ENCODE results near the gene KRTAP9-7.
"Not testable (repeated sequence)": the region's sequence is repeated elsewhere in the genome, so short reads cannot be mapped to it uniquely, and the experiment has no call there.

Gene KRTAP9-7, protein sequence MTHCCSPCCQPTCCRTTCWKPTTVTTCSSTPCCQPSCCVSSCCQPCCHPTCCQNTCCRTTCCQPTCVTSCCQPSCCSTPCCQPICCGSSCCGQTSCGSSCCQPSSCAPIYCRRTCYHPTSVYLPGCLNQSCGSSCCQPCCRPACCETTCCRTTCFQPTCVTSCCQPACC

DNA sequence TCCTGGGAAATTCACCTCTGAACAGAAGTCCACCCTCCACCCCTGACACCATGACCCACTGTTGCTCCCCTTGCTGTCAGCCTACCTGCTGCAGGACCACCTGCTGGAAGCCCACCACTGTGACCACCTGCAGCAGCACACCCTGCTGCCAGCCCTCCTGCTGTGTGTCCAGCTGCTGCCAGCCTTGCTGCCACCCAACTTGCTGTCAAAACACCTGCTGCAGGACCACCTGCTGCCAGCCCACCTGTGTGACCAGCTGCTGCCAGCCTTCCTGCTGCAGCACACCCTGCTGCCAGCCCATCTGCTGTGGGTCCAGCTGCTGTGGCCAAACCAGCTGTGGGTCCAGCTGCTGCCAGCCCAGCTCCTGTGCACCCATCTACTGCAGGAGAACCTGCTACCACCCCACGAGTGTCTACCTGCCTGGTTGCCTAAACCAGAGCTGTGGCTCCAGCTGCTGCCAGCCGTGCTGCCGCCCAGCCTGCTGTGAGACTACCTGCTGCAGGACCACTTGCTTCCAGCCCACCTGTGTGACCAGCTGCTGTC, at the start of gene KRTAP9-7:
Gene KRTAP9-7, plus strand, starts transcription at position 51 of the 543 bp plus-strand sequence. Its CDS starts 0 bp downstream, at position 51.
- not testable (repeated sequence) for DNase-seq (ENCODE audit: low read depth in 1 of 2, low spot score in 1 of 2)

DNA sequence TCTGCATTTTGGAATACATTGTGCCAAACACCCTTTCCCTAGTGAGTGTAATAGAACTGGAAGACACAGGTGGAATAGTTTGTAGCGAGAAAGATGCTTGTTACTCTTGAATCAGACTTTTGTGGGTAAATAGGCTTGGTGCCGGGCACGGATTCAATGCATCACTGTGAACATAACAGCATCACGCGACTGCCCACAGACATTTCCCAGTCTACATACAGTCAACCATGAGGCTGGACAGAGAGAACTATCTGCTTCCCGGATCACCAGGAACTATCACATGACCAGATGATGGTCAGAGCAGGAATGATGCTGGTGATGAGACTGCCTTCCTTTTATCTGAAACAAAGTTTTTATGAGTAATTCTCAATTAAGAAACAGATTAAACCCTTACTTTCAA, 49.4 kb upstream of the KRTAP9-7 start:
- no peak for DNase-seq (ENCODE audit: low read depth in 1 of 2, low spot score in 1 of 2)

DNA sequence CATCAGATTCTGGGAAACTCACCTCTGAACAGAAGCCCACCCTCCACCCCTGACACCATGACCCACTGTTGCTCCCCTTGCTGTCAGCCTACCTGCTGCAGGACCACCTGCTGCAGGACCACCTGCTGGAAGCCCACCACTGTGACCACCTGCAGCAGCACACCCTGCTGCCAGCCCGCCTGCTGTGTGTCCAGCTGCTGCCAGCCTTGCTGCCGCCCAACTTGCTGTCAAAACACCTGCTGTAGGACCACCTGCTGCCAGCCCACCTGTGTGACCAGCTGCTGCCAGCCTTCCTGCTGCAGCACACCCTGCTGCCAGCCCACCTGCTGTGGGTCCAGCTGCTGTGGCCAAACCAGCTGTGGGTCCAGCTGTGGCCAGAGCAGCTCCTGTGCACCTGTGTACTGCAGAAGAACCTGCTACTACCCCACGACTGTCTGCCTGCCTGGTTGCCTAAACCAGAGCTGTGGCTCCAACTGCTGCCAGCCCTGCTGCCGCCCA, 48.9 kb upstream of the KRTAP9-7 start, which contains the start of gene KRTAP9-2:
Gene KRTAP9-2, plus strand, starts transcription at position 51 of the 498 bp plus-strand sequence. Its CDS starts 7 bp downstream, at position 58.
- not testable (repeated sequence) for DNase-seq (ENCODE audit: low read depth in 1 of 2, low spot score in 1 of 2)

DNA sequence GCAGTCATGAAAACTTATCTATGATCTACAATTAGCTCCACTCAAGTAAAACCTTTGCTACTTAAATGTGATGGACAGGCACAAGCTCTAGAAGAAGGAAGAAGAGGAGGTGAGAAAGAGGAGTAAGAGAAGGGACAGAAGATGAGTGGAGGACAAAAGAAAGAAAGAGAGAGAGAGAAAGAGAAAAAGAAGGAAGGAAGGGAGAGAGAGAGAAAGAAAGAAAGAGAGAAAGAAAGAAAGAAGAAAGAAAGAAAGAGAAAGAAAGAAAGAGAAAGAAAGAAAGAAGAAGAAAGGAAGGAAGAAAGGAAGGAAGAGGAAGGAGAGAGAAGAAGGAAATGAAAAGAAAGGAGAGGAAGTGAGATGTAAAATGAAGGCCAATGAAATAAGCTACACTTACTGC, 45.4 kb upstream of the KRTAP9-7 start:
- DNase-seq (ENCODE audit: low read depth in 1 of 2, low spot score in 1 of 2): no peak

DNA sequence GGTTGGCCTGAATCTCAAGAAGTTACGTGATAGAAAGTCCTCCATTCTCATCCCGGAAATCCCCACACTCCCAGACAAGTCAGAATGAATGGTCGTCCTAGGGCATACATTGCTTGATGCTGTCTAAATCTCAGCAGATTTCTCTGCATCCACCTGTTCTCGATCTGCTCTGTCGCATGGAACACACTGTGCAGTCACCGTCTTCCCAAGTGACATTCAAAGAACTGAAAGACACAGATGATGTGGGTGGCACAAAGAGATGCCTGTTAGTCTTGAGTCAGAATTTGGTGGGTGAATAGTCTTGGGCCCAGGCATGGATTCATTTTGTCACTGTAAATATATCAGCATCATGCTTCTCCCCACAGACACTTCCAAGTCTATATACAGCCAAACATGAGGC, 43.8 kb upstream of the KRTAP9-7 start:
- no peak for DNase-seq (ENCODE audit: low read depth in 1 of 2, low spot score in 1 of 2)

DNA sequence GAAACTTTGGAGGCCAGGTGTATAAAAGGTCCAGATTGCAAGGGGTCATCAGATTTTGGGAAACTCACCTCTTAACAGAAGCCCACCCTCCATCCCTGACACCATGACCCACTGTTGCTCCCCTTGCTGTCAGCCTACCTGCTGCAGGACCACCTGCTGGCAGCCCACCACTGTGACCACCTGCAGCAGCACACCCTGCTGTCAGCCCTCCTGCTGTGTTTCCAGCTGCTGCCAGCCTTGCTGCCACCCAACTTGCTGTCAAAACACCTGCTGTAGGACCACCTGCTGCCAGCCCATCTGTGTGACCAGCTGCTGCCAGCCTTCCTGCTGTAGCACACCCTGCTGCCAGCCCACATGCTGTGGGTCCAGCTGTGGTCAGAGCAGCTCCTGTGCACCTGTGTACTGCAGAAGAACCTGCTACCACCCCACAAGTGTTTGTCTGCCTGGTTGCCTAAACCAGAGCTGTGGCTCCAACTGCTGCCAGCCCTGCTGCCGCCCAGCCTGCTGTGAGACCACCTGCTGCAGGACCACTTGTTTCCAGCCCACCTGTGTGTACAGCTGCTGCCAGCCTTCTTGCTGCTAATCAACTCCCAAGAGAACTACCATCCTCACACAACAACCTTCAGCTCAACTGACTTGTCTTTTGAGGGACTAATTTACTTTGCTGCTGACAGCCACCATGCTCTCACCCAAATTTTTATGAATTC, 42.9 kb upstream of the KRTAP9-7 start, which contains the start of gene KRTAP9-3:
Gene KRTAP9-3, plus strand, starts transcription at position 51 of the 707 bp plus-strand sequence. Its CDS starts 53 bp downstream, at position 104.
- not testable (repeated sequence) for DNase-seq (ENCODE audit: low read depth in 1 of 2, low spot score in 1 of 2)

DNA sequence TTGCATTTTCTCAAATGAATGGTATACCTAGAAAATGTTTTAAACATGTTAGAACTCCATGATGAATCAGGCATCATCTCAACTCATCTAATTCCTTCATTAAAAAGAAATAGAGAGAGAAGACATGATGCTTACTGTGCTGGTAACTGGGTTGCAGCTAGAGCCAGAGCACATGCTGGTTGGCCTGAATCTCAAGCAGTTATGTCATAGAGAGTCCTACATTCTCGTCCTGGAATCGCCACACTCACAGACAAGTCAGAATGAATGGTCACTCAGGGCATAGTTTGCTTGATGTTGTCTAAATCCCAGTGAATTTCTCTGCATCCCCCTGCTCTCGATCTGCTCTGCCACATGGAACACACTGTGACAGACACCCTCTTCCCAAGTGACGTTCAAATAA, 38.4 kb upstream of the KRTAP9-7 start:
- not testable (repeated sequence) for DNase-seq (ENCODE audit: low read depth in 1 of 2, low spot score in 1 of 2)

DNA sequence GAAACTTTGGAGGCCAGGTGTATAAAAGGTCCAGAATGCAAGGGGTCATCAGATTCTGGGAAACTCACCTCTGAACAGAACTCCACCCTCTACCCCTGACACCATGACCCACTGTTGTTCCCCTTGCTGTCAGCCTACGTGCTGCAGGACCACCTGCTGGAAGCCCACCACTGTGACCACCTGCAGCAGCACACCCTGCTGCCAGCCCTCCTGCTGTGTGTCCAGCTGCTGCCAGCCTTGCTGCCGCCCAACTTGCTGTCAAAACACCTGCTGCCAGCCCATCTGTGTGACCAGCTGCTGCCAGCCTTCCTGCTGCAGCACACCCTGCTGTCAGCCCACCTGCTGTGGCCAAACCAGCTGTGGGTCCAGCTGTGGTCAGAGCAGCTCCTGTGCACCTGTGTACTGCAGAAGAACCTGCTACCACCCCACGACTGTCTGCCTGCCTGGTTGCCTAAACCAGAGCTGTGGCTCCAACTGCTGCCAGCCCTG, 37.5 kb upstream of the KRTAP9-7 start, which contains the start of gene KRTAP9-8:
Gene KRTAP9-8, plus strand, starts transcription at position 51 of the 489 bp plus-strand sequence. Its CDS starts 53 bp downstream, at position 104.
- DNase-seq (ENCODE audit: low read depth in 1 of 2, low spot score in 1 of 2): not testable (repeated sequence)

DNA sequence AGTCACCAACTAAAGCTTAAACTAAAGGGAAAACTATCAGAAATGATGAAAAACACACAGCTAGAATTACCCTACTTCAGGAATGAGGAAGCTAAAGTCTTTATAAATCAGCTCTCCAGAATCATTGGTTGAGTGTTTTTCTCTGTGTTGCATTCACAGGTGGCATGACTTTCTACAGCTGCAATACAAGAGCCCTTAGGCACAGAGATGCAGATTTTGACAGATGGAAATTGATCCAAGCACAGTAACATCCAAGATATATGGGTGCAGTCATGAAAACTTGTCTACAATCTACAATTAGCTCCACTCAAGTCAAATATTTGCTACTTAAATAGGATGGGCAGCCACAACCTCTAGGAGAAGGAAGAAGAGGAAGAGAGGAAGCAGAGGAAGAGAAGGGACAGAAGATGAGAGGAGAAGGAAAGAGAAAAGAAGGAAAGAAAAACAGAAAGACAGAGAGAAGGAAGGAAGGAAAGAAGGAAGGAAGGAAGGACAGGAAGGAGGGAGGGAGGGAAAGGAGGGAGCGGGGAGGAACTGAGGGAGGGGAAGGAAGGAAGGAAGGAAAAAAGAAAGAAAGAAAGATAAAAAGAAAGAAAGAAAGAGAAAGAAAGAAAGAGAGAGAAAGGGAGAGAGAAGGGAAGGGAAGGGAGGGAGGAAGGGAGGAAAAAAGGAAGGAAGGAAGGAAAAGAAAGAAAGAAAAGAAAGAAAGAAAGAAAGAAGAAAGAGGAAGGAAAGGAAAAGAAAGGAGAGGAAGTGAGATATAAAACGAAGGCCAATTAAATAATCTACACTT, 28.3 kb upstream of the KRTAP9-7 start:
- not testable (repeated sequence) for DNase-seq (ENCODE audit: low read depth in 1 of 2, low spot score in 1 of 2)

DNA sequence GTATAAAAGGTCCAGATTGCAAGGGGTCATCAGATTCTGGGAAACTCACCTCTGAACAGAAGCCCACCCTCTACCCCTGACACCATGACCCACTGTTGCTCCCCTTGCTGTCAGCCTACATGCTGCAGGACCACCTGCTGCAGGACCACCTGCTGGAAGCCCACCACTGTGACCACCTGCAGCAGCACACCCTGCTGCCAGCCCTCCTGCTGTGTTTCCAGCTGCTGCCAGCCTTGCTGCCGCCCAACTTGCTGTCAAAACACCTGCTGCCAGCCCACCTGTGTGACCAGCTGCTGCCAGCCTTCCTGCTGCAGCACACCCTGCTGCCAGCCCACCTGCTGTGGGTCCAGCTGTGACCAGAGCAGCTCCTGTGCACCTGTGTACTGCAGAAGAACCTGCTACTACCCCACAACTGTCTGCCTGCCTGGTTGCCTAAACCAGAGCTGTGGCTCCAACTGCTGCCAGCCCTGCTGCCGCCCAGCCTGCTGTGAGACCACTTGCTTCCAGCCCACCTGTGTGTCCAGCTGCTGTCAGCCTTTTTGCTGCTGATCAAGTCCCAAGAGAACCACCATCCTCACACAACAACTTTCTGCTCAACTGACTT, 25.8 kb upstream of the KRTAP9-7 start, which contains the start of gene KRTAP9-4:
Gene KRTAP9-4, plus strand, starts transcription at position 51 of the 604 bp plus-strand sequence. Its CDS starts 34 bp downstream, at position 85.
- DNase-seq (ENCODE audit: low read depth in 1 of 2, low spot score in 1 of 2): not testable (repeated sequence)

DNA sequence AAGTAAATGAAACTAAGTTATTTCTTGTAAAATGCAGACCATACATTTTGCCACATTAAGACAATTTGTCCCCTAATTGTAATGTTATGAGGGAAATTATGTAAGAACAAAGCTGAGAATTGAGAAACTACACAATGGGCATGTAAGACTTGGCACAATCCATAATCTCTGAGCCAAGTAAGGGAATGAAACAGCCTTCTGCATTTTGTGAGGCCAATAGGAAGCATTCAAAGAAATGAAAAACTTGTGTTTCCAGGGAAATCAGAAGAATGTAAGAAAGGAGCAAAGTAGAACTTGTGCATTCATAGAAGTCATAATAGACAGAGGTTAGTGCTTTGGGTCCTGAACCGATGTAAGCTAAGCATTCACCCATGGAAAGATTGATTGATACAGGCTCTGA, 24.2 kb upstream of the KRTAP9-7 start:
- DNase-seq (ENCODE audit: low read depth in 1 of 2, low spot score in 1 of 2): no peak

DNA sequence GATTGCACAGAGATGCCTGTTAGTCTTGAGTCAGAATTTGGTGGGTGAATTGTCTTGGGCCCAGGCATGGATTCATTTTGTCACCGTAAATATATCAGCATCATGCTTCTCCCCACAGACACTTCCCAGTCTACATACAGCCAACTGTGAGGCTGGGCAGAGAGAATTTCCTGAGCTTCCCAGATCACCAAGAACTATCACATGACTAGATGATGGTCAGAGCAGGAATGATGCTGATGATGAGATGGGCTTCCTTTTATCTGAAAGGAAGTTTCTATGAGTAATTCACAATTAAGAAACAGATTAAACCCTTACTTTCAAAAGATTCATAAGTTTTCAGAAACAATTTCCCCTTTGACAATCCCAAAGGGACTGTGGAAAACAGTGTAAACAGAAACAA, 20.6 kb upstream of the KRTAP9-7 start:
- DNase-seq (ENCODE audit: low read depth in 1 of 2, low spot score in 1 of 2): no peak

DNA sequence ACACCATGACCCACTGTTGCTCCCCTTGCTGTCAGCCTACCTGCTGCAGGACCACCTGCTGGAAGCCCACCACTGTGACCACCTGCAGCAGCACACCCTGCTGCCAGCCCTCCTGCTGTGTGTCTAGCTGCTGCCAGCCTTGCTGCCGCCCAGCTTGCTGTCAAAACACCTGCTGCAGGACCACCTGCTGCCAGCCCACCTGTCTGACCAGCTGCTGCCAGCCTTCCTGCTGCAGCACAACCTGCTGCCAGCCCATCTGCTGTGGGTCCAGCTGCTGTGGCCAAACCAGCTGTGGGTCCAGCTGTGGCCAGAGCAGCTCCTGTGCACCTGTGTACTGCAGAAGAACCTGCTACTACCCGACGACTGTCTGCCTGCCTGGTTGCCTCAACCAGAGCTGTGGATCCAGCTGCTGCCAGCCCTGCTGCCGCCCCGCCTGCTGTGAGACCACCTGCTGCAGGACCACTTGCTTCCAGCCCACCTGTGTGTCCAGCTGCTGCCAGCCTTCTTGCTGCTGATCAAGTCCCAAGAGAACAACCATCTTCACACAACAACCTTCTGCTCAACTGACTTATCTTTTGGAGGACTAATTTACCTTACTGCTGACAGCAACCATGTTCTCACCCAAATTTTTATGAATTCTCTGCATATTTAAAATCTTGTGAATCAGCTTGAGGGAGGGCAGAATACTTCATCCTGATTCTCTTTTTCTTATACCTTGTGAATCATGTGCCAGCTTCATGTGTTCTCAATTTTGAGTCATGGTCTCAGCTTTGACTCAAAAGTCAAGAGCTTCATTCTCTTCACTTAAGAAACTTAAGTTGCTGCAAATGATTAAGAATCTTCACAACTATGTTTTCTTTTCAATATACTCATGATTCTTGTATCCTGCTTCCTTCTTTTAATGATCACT, 19.9 kb upstream of the KRTAP9-7 start, which contains the start of gene KRTAP9-9:
Gene KRTAP9-9, plus strand, starts transcription at position 4 of the 910 bp plus-strand sequence.
- DNase-seq (ENCODE audit: low read depth in 1 of 2, low spot score in 1 of 2): not testable (repeated sequence)

DNA sequence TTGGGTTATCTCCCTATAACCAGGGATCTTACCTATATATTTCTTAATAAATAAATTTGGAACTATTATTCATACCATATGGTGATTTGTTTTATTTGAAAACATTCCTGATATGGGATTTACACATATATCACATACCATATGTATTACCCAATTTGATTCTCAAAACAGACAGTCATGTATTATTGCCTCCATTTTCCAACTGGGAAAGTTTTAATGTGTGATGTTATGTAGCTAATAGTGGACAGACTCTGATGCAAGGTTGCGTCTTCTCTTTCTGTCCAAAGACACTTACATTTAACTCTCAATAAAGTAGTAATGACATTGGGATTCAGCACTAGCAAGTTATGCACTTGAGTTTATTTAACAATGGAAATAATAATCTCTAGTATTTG, 19.2 kb upstream of the KRTAP9-7 start:
- DNase-seq (ENCODE audit: low read depth in 1 of 2, low spot score in 1 of 2): no peak

DNA sequence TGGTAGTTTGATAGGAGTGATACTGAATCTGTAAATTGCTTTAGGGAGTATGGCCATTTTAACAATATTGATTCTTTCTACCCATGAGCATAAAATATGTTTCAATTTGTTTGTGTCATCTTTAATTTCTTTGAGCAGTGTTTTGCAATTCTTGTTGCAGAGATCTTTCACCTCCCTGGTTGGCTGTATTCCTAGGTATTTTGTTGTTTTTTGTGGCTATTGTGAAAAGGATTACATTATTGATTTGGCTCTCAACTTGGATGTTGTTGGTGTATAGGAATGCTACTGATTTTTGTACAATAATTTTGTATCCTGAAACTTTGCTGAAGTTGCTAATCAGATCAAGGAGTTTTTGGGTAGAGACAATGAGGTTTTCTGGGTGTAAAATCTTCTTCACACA, 17.1 kb upstream of the KRTAP9-7 start:
- no peak for DNase-seq (ENCODE audit: low read depth in 1 of 2, low spot score in 1 of 2)

DNA sequence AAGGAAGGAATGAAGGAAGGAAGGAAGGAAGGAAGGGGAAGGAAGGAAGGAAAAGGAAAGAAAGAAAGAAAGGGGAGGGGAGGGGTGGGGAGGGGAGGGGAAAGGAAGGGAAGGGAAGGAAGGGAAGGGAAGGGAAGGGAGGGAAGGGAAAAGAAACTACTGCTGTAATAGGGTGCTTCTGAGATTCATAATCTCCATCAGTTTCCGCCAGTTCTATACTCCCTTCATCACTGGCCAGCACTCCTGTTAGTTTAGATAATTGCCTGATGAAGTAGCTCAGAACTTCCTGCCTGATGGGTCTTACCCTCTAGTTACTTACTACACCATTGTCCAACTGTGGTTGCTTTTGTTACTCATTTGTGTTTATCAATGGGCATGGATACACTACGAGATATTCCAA, 12.3 kb upstream of the KRTAP9-7 start:
- no peak for DNase-seq (ENCODE audit: low read depth in 1 of 2, low spot score in 1 of 2)

DNA sequence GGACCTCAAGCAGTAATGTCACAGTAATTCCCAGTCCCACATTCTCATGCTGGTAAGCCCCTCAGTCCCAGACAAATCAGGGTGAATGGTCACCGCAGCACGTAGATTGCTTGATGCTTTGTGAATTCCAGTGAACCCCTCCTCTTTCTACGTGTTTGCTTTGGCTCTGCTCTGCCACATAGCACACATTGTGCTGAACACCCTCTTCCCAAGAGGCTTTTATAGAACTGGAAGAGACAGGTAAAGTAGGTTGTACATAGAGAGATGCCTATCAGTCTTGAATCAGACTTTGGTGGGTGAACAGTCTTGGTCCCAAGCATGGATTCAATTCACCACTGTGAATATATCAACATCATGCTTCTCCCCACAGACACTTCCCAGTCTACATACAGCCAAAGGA, 10.9 kb upstream of the KRTAP9-7 start:
- no peak for DNase-seq (ENCODE audit: low read depth in 1 of 2, low spot score in 1 of 2)

DNA sequence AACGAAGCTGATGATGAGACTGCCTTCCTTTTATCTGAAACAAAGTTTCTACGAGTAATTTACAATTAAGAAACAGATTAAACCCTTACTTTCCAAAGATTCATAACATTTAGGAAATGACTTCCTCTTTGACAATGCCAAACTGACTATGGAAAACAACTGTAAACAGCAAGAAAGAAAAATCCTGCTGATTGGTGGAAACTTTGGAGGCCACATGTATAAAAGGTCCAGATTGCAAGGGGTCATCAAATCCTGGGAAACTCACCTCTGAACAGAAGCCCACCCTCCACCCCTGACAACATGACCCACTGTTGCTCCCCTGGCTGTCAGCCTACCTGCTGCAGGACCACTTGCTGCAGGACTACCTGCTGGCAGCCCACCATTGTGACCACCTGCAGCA, 10.4 kb upstream of the KRTAP9-7 start, which contains the start of gene KRTAP9-6:
Gene KRTAP9-6, plus strand, starts transcription at position 301 of the 400 bp plus-strand sequence. Its CDS starts 0 bp downstream, at position 301.
- DNase-seq (ENCODE audit: low read depth in 1 of 2, low spot score in 1 of 2): no peak

DNA sequence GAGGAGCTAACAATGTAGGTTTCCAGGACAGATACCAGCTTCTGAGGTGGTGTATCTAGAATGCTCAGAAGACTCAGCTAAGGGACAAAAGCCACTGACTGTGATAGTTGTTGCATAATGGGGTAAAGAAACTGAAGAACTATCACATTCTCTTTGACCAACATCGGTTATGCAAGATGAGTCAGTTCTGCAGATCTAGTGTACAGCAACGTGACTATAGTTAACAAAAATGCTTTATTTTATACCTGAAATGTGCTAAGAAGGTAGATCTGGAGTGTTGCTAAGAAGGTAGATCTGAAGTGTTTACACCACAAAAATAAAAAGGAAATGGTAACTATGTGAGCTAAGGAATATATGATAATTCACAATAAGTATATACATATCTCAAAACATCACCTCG, 7.8 kb upstream of the KRTAP9-7 start:
- DNase-seq (ENCODE audit: low read depth in 1 of 2, low spot score in 1 of 2): no peak
